Ascending aorta (tissue), 2 donors: ENCODE data around the gene FLRT3. TPM values are rescaled to one million over a fixed set of nuclear protein-coding genes. Genes with fewer than 3 reads are reported as not detected.

Experiments used
- DNase-seq, 2 donors: peaks; one replicate each; pipeline ENCODE4 v3.0.0-alpha.2; 2019; ENCODE audit warnings: low spot score in 2 of 2
- H3K27ac ChIP-seq, 2 donors: fragments of 200-600 bp; sonication (generic); one replicate each; pipeline ENCODE4 v1.5.1; 2016 to 2017; ENCODE audit warnings: mild to moderate bottlenecking in 1 of 2
- H3K27me3 ChIP-seq: fragments of 200-600 bp; sonication (generic); one replicate; pipeline ENCODE4 v1.5.1; 2017
- H3K36me3 ChIP-seq, 2 donors: fragments of 200-600 bp; sonication (generic); one replicate each; pipeline ENCODE4 v1.5.1; 2016
- H3K4me1 ChIP-seq, 2 donors: fragments of 200-600 bp; sonication (generic); one replicate each; pipeline ENCODE4 v1.5.1; 2016 to 2017; ENCODE audit warnings: mild to moderate bottlenecking in 1 of 2
- H3K4me3 ChIP-seq, 2 donors: fragments of 200-600 bp; sonication (generic); one replicate each; pipeline ENCODE4 v1.5.1; 2016 to 2017; ENCODE audit warnings: mild to moderate bottlenecking in 1 of 2
- H3K9me3 ChIP-seq, 2 donors: fragments of 200-600 bp; sonication (generic); one replicate each; pipeline ENCODE4 v1.5.1; 2016
- CTCF ChIP-seq, 3 experiments: fragments of 200-600 bp in 2 of 3; fragments of 450-650 bp in 1 of 3; sonication (generic) in 2 of 3; IDR thresholded peaks; one replicate each; pipeline ENCODE4 v1.5.1; 2016 to 2019; ENCODE audit warnings: antibody characterized with exemption in 3 of 3, mild to moderate bottlenecking in 1 of 3, moderate library complexity in 1 of 3
- intact Hi-C: fragments of 100-400 bp; cut with DNase I; formaldehyde crosslinking; loops from one replicate; pipeline ENCODE4 v1.15.1; 2023
- total RNA-seq: library from RNA; depleted of rRNA; stranded (reverse); fragments of >200 nt; gene quantifications from one replicate; pipeline ENCODE4 v1.1.0, GENCODE V29; 2016

FLRT3 gene
- total RNA-seq, 1 donor from 2014 or later, result not detected

- intact Hi-C loops, result no loop called here
- no peaks in the 10 kb centered on the region for H3K36me3 ChIP-seq
Measured at GRCh38 chr20:14335052-14335451, 2.4 kb downstream of the FLRT3 start.

GRCh38 chr20:14334306-14334930 is 3.0 kb downstream of the FLRT3 start:
- H3K27me3 ChIP-seq, result no peaks in the 10 kb centered on the region
- no peaks in the 10 kb centered on the region for H3K4me1 ChIP-seq
- intact Hi-C loops, result no loop called here
- no peak for DNase-seq
- TF ChIP-seq CTCF (IDR thresholded peaks at IDR 0.05), result peak in 1 of 3 experiments; percentile 28
- no peaks in the 10 kb centered on the region for H3K9me3 ChIP-seq
- H3K4me3 ChIP-seq, result no peak overlapping the region
- no peaks in the 10 kb centered on the region for H3K36me3 ChIP-seq
- no peak overlapping the region for H3K27ac ChIP-seq

More at GRCh38 chr20:14335052-14335451, 2.4 kb downstream of the FLRT3 start:
- Histone ChIP-seq H3K4me1 (no peaks in the 10 kb centered on the region), H3K27me3 (no peaks in the 10 kb centered on the region), H3K27ac (no peak overlapping the region), H3K4me3 (no peak overlapping the region), H3K9me3 (no peaks in the 10 kb centered on the region)
- no peak for TF ChIP-seq CTCF (IDR thresholded peaks at IDR 0.05)
- no peak for DNase-seq

GRCh38 chr20:14333721-14334120 is 3.7 kb downstream of the FLRT3 start:
- no peak for TF ChIP-seq CTCF (IDR thresholded peaks at IDR 0.05)
- Histone ChIP-seq H3K9me3 (no peaks in the 10 kb centered on the region), H3K27ac (no peak overlapping the region), H3K36me3 (no peaks in the 10 kb centered on the region), H3K27me3 (no peaks in the 10 kb centered on the region), H3K4me1 (no peaks in the 10 kb centered on the region), H3K4me3 (no peak overlapping the region)
- intact Hi-C loops, result no loop called here
- no peak for DNase-seq

GRCh38 chr20:14332866-14333265 is 4.5 kb downstream of the FLRT3 start:
- intact Hi-C loops, result no loop called here
- H3K9me3 ChIP-seq, result no peaks in the 10 kb centered on the region
- DNase-seq, result no peak
- H3K36me3 ChIP-seq, result no peaks in the 10 kb centered on the region
- no peak overlapping the region for H3K27ac ChIP-seq
- H3K27me3 ChIP-seq, result no peaks in the 10 kb centered on the region
- H3K4me1 ChIP-seq, result no peaks in the 10 kb centered on the region
- no peak for TF ChIP-seq CTCF (IDR thresholded peaks at IDR 0.05)
- no peak overlapping the region for H3K4me3 ChIP-seq

- H3K9me3 ChIP-seq, result no peaks in the 10 kb centered on the region
- H3K27me3 ChIP-seq, result no peaks in the 10 kb centered on the region
- H3K27ac ChIP-seq, result no peak overlapping the region
- intact Hi-C loops, result no loop called here
- H3K4me3 ChIP-seq, result no peak overlapping the region
- no peak for TF ChIP-seq CTCF (IDR thresholded peaks at IDR 0.05)
- no peaks in the 10 kb centered on the region for H3K36me3 ChIP-seq
- DNase-seq, result no peak
- H3K4me1 ChIP-seq, result no peaks in the 10 kb centered on the region
Measured at GRCh38 chr20:14331646-14332045, 5.8 kb downstream of the FLRT3 start.

- Histone ChIP-seq H3K27ac (no peak overlapping the region), H3K9me3 (no peaks in the 10 kb centered on the region), H3K36me3 (no peaks in the 10 kb centered on the region), H3K27me3 (no peaks in the 10 kb centered on the region), H3K4me1 (no peaks in the 10 kb centered on the region), H3K4me3 (no peak overlapping the region)
- no peak for DNase-seq
- TF ChIP-seq CTCF (IDR thresholded peaks at IDR 0.05), result no peak
- intact Hi-C loops, result no loop called here
Measured at GRCh38 chr20:14319704-14320103, 17.7 kb downstream of the FLRT3 start.
